Mesenteric fat pad (tissue), 1 donor: ENCODE results near the gene RAVER1. TPM values are rescaled to one million over a fixed set of nuclear protein-coding genes. Genes with fewer than 3 reads are reported as not detected.
"Not testable (repeated sequence)": the region's sequence is repeated elsewhere in the genome, so short reads cannot be mapped to it uniquely, and the experiment has no call there.

Experiments
- DNase-seq: peaks from one replicate; pipeline ENCODE4 v3.0.0-alpha.2; 2020; ENCODE audit warnings: low spot score
- total RNA-seq: library from RNA; stranded (reverse); fragmentation: NEBNext Ultra II Directional; extraction: Animal tissue kit (Norgen Biotek cat#: 25700); gene quantifications from one replicate; pipeline ENCODE4 v1.2.1, GENCODE V29; 2021
- donor health status: DM: yes; HTN: yes; CAD: no.

The RAVER1 gene
- total RNA-seq, 1 donor from 2014 or later, result 23.0 TPM

GRCh38 chr19:10291554-10292205 is 41.6 kb downstream of the RAVER1 start:
- DNase-seq, result no peak

- DNase-seq, result no peak
Measured at GRCh38 chr19:10290876-10291553, 42.3 kb downstream of the RAVER1 start.

GRCh38 chr19:10290357-10290875 is 42.9 kb downstream of the RAVER1 start:
- DNase-seq, result no peak

DNA sequence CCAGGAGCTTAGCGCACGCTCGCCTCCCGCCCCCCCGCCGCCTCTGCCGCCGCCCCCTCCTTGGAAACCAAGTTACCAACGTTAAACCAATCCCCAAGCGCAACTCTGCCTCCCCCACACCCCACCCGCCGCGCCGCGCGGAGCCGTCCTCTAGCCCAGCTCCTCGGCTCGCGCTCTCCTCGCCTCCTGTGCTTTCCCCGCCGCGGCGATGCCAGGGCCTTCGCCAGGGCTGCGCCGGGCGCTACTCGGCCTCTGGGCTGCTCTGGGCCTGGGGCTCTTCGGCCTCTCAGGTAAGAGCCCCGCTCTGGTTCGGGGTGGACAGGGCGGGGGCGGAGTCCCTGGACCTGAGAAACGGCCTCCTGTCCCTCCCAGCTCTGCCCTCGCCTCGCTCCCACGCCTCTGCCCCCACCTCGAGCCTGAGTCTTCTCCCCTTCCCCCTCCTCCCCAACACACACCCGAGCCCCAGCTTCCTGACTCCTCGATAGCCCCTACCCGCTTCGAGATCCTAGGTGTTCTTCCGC is 43.4 kb downstream of the RAVER1 start, which contains the start of gene ICAM5:
Gene ICAM5, plus strand, starts transcription at position 117 of the 521 bp plus-strand sequence. Its CDS starts 92 bp downstream, at position 209.
- no peak for DNase-seq

GRCh38 chr19:10289167-10289835 is 44.0 kb downstream of the RAVER1 start:
- no peak for DNase-seq

DNA sequence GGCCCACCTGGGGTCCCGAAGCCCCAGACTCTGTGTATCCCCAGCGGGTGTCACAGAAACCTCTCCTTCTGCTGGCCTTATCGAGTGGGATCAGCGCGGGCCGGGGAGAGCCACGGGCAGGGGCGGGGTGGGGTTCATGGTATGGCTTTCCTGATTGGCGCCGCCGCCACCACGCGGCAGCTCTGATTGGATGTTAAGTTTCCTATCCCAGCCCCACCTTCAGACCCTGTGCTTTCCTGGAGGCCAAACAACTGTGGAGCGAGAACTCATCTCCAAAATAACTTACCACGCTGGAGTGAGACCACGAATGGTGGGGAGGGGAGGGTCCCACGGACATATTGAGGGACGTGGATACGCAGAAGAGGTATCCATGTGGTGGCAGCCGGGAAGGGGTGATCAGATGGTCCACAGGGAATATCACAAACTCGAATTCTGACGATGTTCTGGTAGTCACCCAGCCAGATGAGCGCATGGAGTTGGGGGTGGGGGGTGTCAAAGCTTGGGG is 44.6 kb downstream of the RAVER1 start:
- no peak for DNase-seq

- DNase-seq, result no peak
Measured at GRCh38 chr19:10286803-10287737, 46.3 kb downstream of the RAVER1 start, which contains the start of gene ICAM4. Gene ICAM4 (plus strand): TSS chr19:10286955. CDS start chr19:10287013, 58 bp downstream.

- no peak for DNase-seq
Measured at GRCh38 chr19:10285393-10285792, 47.9 kb downstream of the RAVER1 start.

DNA sequence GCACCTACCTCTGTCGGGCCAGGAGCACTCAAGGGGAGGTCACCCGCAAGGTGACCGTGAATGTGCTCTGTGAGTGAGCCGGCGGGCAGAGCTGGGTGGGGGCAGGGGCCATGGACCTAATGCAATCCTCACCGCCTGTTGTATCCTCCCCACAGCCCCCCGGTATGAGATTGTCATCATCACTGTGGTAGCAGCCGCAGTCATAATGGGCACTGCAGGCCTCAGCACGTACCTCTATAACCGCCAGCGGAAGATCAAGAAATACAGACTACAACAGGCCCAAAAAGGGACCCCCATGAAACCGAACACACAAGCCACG is 48.4 kb downstream of the RAVER1 start:
- DNase-seq, result no peak

- no peak for DNase-seq
Measured at GRCh38 chr19:10284065-10284959, 49.0 kb downstream of the RAVER1 start.

DNA sequence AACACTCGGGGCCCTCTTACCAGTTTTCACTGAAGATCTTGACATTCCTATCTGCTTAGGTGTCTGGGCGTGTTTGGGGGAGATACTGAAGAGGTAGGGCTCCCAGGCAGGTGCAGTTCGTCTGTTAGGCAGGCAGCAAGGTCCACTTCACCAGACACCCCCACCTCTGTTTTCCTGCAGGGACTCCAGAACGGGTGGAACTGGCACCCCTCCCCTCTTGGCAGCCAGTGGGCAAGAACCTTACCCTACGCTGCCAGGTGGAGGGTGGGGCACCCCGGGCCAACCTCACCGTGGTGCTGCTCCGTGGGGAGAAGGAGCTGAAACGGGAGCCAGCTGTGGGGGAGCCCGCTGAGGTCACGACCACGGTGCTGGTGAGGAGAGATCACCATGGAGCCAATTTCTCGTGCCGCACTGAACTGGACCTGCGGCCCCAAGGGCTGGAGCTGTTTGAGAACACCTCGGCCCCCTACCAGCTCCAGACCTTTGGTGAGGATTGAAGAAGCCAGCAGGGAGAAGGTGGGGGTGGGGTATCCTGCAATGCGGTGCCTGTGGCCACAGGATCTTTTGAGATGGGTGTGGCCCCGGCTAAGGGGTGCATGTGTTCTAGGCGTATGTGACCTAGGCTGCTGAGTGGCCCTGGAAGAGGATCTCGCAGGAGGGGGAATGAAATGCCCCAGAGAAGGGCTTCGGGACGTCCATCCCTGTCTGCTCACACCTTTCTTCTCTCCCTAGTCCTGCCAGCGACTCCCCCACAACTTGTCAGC is 49.8 kb downstream of the RAVER1 start:
- DNase-seq, result no peak

- DNase-seq, result not testable (repeated sequence)
Measured at GRCh38 chr19:10282043-10282442, 51.3 kb downstream of the RAVER1 start.

DNA sequence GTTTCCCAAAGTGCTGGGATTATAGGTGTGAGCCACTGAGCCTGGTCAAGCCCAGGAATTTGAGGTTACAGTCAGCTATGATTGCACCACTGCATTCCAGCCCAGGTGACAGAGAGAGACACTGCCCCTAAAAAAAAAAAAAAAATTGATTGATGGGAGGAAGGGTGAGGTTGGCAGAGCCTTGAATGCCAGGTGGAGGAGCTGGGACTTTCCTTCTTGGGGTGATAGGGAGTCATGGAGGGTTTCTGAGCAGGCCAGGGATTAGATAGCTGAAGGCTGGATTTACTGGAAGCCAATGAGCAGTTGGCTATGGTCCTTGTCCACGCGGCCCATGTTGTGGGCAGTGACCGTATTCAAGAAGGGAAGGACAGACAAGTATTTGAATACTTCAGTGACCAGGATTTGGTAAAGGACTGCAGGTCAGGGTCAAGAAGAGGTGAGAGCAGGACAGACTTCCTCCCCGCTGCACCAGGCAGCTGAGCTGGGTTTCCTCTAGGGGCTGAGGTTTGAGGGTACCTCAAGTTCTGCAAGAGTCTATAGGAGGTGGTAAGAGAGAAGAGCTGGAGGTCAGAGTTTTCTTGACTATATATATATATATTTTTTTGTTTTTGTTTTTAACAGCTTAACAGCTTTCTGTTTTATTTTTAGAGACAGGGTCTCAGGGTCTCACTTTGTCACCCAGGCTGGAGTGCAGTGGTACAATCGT is 53.4 kb downstream of the RAVER1 start:
- no peak for DNase-seq

- no peak for DNase-seq
Measured at GRCh38 chr19:10278935-10279334, 54.4 kb downstream of the RAVER1 start.

DNA sequence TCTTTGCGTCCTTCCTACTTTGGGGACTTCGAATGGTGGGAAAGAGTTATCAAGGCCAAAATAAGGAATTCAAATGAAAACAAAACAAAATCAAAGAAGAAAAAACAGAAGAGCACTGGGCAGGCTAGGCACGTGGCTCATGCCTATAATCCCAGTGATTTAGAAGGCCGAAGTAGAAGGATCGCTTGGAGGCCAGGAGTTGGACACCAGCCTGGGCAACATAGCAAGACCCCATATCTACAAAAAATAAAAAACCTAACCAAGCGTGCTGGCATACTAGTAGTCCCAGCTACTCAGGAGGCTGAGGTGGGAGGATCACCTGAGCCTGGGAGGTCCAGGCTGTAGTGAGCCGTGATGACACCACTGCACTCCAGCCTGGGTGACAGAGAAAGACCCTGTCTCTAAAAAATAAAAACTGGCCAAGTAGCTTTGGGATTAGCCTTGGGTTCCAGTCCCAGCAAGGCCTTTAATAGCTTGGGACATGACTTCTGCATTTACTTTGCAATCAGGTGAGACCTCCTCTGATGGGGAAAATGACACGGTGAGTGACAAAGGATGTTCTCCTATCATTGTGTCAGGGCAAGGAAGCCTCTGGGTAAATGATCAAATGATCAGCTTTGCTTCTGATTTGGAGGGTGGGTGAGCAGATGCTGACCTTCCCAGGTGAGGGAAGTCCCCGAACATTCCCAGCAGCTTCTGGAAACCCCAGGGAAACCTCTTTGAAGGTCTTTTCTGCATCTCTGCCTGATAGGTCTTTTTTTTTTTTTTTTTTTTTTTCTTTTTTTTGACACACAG is 55.3 kb downstream of the RAVER1 start:
- no peak for DNase-seq

DNA sequence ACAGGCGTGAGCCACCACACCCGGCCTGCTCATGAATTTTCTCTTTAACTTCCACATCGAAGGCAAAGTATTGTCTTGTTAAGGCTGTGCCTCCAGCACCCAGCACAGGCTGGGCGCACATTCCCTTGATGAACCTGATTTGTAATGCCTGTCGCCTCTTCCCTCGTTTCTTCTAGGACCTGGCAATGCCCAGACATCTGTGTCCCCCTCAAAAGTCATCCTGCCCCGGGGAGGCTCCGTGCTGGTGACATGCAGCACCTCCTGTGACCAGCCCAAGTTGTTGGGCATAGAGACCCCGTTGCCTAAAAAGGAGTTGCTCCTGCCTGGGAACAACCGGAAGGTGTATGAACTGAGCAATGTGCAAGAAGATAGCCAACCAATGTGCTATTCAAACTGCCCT is 58.7 kb downstream of the RAVER1 start:
- no peak for DNase-seq

DNA sequence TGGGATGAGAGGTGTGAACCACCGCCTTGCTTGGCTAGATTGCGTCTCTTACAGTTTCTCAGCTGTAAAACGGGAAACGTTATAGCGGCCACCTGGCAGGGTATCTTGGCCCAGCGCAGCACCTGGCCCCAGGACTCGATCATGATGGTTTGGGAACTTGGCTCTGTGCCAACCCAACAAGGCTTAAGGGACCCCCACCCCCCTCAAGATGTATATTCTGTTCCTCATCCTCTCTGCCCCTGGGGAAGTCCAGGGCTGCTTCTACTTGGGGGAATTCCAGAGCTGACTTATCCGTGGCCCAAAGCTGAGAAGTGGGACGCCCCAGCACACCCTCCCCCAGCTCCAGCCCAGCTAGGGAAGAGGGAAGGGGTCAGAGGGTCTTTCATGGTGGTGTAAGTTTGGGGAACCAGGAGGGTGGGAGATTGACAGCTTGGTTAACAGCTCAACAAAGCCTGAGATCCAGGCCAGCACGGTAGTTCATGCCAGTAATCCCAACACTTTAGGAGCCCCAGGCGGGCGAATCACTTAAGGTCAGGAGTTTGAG is 61.7 kb downstream of the RAVER1 start:
- no peak for DNase-seq
